GM18870 (cell line): Measurements from ENCODE around the gene XXYLT1.
"Not testable (repeated sequence)": the region's sequence is repeated elsewhere in the genome, so short reads cannot be mapped to it uniquely, and the experiment has no call there.

Experiments used
- ATAC-seq: cut with Tn5 transposase; IDR thresholded peaks from one replicate; pipeline ENCODE4 v1.9.1; 2021; ENCODE audit warnings: moderate library complexity; ENCODE audit not compliant: unreplicated experiment

XXYLT1 gene

GRCh38 chr3:195102609-195103467 lies 168.1 kb downstream of the XXYLT1 start:
- no peak for ATAC-seq

GRCh38 chr3:195101927-195102608 lies 168.9 kb downstream of the XXYLT1 start:
- no peak for ATAC-seq

DNA sequence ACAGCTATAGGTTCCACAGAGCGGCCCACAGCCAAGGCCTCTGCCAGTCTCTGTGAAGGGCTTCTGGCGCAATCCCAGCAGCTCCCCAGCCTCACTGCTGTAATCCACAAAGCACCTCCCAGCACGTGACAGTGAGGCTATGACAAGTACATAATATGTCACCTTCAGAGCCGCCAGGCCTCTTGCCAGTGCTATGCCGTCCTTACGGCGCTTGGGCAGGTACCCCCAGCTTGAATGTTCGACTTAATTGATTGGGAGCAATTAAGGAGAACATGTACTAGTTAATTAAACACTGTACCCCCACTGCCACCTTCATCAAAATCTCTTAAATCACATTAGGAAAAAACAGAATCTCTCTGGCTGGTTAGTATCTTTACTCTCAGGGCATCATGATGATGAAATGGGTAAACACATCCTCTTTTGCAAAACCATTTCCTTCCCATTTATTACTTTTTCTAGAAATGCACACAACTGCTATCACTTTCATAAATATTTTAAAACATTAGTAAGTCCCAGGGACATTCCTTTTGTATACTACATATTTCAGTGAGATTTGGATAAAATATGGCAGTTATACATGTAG lies 169.9 kb downstream of the XXYLT1 start:
- ATAC-seq = no peak

DNA sequence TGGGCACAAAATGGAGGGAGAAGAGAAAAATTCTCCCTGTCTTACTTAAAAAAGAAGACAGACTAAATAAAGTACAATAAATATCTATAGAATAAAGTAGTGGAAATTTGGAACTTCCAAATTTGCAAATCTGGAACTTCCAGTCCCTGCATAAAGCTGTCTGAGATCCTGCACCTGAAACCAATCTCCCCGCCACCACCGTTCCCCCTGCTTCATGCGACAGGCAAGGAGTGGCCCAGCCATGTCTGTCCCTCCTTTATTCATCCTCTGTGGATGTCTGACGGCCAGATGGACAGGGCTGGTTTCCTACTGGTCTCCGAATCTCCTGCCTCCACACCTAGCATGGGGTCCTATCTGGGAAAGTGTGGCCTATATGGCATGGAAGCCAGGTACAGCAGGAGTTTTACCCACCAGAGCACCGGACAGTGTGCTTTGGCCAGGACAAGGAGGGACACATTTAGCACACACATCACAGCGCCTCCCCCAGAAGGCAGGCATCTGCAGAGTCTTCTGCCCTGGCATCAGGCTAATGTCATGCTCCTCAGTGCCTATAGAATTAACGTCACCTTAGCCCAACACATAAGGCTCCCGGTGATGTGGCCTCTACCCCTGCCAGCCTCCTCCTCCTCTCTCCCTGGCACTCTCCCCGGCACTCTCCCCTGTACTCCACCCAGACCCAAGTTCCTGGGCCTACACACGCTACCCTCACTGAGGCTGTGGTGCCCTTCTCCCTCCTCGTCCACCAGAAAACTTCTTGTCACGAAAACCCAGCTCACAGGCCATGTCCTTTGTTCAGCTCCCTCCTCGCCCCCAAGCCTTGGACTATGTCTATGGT lies 170.8 kb downstream of the XXYLT1 start:
- no peak for ATAC-seq

DNA sequence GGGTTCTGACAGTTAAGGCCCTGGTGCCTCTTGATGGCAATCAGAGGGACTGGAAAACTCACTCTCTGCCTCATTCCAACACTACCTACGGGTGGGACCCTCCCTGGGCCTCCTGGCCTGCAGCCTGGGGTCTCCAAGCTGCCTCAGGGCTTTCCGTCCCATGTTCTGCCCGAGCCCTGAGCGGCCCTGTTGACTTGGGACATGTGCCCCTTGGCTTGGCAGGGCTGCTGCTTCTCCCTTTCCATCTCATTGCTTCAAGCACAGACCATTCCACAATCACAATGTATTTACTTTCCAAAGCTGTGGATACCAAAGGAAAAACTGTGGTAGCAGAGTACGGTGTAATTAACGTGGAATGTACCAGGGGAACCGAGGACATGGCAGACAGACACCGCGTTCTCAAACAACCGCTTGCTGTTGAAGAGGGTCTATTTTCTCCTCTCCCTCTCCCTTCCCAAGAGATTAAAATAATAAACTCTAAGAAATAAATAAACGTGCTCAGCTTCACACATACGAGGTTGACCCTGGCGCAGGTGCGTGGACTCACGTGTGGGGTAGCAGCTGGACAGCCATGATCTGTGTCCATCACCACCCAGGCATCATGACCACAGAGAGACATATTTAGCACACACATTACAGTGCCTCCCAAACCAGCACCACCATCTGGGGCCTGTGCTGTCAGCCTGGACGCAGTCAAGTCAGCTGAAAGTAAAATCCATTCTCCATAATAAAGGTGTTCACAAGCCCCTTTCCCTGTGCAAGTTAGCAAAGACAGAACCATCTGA lies 172.0 kb downstream of the XXYLT1 start:
- no peak for ATAC-seq

- no peak for ATAC-seq
Measured at GRCh38 chr3:195097331-195098255, 173.4 kb downstream of the XXYLT1 start.

GRCh38 chr3:195096484-195097330 lies 174.3 kb downstream of the XXYLT1 start:
- no peak for ATAC-seq

- ATAC-seq = no peak
Measured at GRCh38 chr3:195096053-195096452, 174.9 kb downstream of the XXYLT1 start.

GRCh38 chr3:195095704-195096036 lies 175.3 kb downstream of the XXYLT1 start:
- ATAC-seq = no peak

DNA sequence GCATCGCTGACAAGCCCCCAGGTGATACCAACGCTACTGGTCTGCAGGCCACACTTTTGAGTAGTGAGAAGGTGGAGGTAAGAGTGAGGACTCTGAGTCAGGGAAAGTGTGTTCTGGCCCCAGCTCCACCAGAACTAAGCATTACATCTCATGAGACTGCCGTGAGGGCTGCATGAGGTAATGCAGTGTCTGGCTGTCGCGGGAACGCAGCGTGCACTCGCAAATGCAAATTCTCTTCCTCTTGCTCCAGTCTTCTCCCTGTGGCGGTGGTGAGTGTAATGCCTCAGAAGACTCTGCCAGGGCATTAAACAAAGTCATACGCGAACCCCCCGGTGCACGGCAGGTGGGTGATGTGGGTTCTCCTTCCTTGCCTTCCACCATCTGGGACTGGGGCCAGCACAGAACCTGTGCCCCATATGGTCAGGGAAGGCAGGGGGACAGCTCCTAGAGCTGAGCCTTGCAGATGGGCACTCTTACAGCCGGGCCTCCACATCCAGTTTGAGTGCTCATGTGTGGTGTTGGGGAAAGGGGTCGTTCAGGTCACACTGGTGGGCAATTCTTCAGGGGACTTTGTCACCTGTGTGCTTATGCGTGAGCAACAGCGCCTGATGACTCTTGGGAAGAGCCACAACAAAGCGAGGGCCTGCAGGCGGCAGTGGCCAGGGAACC lies 175.8 kb downstream of the XXYLT1 start:
- peak; percentile 53 for ATAC-seq

GRCh38 chr3:195094191-195094921 lies 176.6 kb downstream of the XXYLT1 start:
- ATAC-seq = no peak

DNA sequence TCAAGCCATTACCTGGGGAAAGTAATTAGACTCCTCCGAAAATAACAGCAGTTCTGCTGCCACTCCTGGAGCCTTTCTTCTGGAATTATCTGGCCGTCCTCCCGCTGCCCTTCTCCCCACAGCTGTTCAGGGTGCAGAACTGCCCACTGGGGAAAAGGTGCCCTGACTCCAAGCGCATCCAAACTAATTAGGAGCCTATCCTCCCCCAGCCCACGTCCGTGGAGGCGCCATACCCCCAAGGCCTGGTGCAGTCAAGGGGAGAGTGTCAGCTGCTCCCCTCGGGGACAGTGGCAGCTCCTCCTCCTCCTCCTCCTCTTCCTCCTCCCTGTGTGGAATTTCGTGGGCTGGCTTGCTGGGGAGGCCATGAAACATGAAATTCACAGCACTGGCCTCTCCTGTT lies 177.2 kb downstream of the XXYLT1 start:
- no peak for ATAC-seq

DNA sequence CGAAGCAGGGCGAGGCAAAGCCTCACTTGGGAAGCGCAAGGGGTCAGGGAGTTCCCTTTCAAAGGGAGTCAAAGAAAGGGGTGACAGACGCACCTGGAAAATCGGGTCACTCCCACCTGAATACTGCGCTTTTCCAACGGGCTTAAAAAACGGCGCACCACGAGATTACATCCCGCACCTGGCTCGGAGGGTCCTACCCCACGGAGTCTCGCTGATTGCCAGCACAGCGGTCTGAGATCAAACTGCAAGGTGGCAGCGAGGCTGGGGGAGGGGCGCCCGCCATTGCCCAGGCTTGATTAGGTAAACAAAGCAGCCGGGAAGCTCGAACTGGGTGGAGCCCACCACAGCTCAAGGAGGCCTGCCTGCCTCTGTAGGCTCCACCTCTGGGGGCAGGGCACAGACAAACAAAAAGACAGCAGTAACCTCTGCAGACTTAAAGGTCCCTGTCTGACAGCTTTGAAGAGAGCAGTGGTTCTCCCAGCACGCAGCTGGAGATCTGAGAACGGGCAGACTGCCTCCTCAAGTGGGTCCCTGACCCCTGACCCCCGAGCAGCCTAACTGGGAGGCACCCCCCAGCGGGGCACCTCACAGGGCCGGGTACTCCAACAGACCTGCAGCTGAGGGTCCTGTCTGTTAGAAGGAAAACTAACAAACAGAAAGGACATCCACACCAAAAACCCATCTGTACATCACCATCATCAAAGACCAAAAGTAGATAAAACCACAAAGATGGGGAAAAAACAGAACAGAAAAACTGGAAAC lies 182.9 kb downstream of the XXYLT1 start:
- not testable (repeated sequence) for ATAC-seq

- no peak for ATAC-seq
Measured at GRCh38 chr3:195087328-195087727, 183.6 kb downstream of the XXYLT1 start.

DNA sequence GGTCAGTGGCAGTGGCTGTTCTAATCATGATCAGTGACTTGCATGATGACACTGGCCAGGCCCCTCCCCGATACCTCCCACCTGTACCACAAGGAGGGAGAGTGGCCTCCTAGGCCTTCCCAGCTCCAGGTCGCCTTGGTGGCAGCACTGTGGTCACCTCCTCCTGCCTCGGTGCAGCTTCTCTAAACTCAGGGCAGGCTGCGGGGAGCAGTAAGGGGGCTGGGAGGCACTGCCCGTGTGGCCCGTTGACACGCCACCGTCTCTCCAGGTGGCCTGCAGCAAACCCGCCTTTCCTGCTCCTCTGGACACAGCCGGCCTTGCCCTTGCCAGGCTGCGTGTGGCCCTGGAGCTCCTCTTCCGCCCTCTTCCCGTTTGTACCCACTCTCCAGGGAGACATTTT lies 184.1 kb downstream of the XXYLT1 start:
- no peak for ATAC-seq

- no peak for ATAC-seq
Measured at GRCh38 chr3:195086341-195086740, 184.6 kb downstream of the XXYLT1 start.
